HEK293 (cell line): ENCODE data around the gene PAQR6.
A peak's percentile ranks its signal among the peaks of the same experiment; 100 is the strongest.

ENCODE experiments used
- CTCF ChIA-PET: fragments of 350-600 bp; formaldehyde crosslinking; extraction: SDS; loops from one replicate; lab custom pipeline; 2021; ENCODE audit warnings: antibody characterized with exemption; lab: Yijun Ruan, JAX
- POLR2A ChIA-PET: fragments of 300-600 bp; formaldehyde crosslinking; extraction: SDS; loops from one replicate; lab custom pipeline; 2020; ENCODE audit warnings: antibody characterized with exemption, inconsistent platforms; lab: Yijun Ruan, JAX
- H3K27ac ChIP-seq: fragments of 200-500 bp; sonication (Bioruptor generic); 2 replicates; pipeline ENCODE4 v1.5.1; 2014; ENCODE audit warnings: low read depth, low read length, control low read depth, inconsistent platforms; ENCODE audit errors: extremely low read depth
- H3K36me3 ChIP-seq, 2 experiments: fragments of 200-500 bp in 1 of 2; sonication (Bioruptor generic) in 1 of 2; 1 replicate in 1 of 2; 2 replicates in 1 of 2; pipeline ENCODE4 v1.5.1; 2014 to 2017; ENCODE audit warnings: inconsistent platforms in 2 of 2, low read length in 2 of 2; ENCODE audit not compliant: control insufficient read depth in 2 of 2, insufficient read depth in 1 of 2
- H3K4me1 ChIP-seq: fragments of 200-500 bp; sonication (Bioruptor generic); 2 replicates; pipeline ENCODE4 v1.5.1; 2014; ENCODE audit warnings: mild to moderate bottlenecking, low read length, inconsistent platforms; ENCODE audit not compliant: control insufficient read depth, insufficient read depth
- H3K4me3 ChIP-seq: 2 replicates; pipeline ENCODE4 v1.5.1; 2011; ENCODE audit warnings: low read depth, mild to moderate bottlenecking, control low read depth, low read length, moderate library complexity
- H3K9me3 ChIP-seq: fragments of 200-500 bp; sonication (Bioruptor generic); 2 replicates; pipeline ENCODE4 v1.5.1; 2014; ENCODE audit warnings: low read depth, low read length, inconsistent platforms; ENCODE audit not compliant: control insufficient read depth, insufficient read depth
- EGR2 ChIP-seq: fragments of 450-650 bp; formaldehyde crosslinking; IDR thresholded peaks from 2 replicates; pipeline ENCODE4 v1.5.1; 2016; ENCODE audit warnings: low read depth, missing biosample characterization, missing genetic modification characterization
- KLF1 ChIP-seq: fragments of 450-650 bp; formaldehyde crosslinking; IDR thresholded peaks from 2 replicates; pipeline ENCODE4 v1.5.1; 2016; ENCODE audit warnings: missing biosample characterization, missing genetic modification characterization
- KLF17 ChIP-seq: fragments of 450-650 bp; formaldehyde crosslinking; IDR thresholded peaks from 2 replicates; pipeline ENCODE4 v1.5.1; 2016; ENCODE audit warnings: missing biosample characterization, missing genetic modification characterization
- KLF8 ChIP-seq: fragments of 450-650 bp; formaldehyde crosslinking; IDR thresholded peaks from 2 replicates; pipeline ENCODE4 v1.5.1; 2016; ENCODE audit warnings: missing biosample characterization, missing genetic modification characterization
- PRDM10 ChIP-seq: fragments of 450-650 bp; formaldehyde crosslinking; IDR thresholded peaks from 2 replicates; pipeline ENCODE4 v1.5.1; 2016; ENCODE audit warnings: missing biosample characterization, missing genetic modification characterization
- ZBTB8A ChIP-seq: fragments of 450-650 bp; formaldehyde crosslinking; IDR thresholded peaks from 2 replicates; pipeline ENCODE4 v1.5.1; 2016; ENCODE audit warnings: missing biosample characterization, missing genetic modification characterization
- ZEB2 ChIP-seq: fragments of 450-650 bp; formaldehyde crosslinking; IDR thresholded peaks from 2 replicates; pipeline ENCODE4 v1.5.1; 2016; ENCODE audit warnings: missing biosample characterization, missing genetic modification characterization
- ZFHX2 ChIP-seq: fragments of 450-650 bp; formaldehyde crosslinking; conservative IDR thresholded peaks from 2 replicates; pipeline ENCODE4 v1.5.1; 2016; ENCODE audit warnings: missing biosample characterization, missing genetic modification characterization
- ZFP41 ChIP-seq: fragments of 450-650 bp; formaldehyde crosslinking; IDR thresholded peaks from 2 replicates; pipeline ENCODE4 v1.5.1; 2016; ENCODE audit warnings: missing biosample characterization, missing genetic modification characterization, borderline replicate concordance
- ZNF10 ChIP-seq: fragments of 450-650 bp; formaldehyde crosslinking; IDR thresholded peaks from 2 replicates; pipeline ENCODE4 v1.5.1; 2017; ENCODE audit warnings: missing biosample characterization, missing genetic modification characterization
- ZNF112 ChIP-seq: fragments of 450-650 bp; formaldehyde crosslinking; IDR thresholded peaks from 2 replicates; pipeline ENCODE4 v1.5.0; 2017; ENCODE audit warnings: missing biosample characterization, missing genetic modification characterization
- ZNF146 ChIP-seq: fragments of 450-650 bp; formaldehyde crosslinking; IDR thresholded peaks from 2 replicates; pipeline ENCODE4 v1.5.1; 2016; ENCODE audit warnings: missing biosample characterization, missing genetic modification characterization
- ZNF26 ChIP-seq: fragments of 450-650 bp; formaldehyde crosslinking; IDR thresholded peaks from 2 replicates; pipeline ENCODE4 v1.5.1; 2016; ENCODE audit warnings: missing biosample characterization, missing genetic modification characterization
- ZNF433 ChIP-seq: fragments of 450-650 bp; formaldehyde crosslinking; IDR thresholded peaks from 2 replicates; pipeline ENCODE4 v1.5.1; 2016; ENCODE audit warnings: missing biosample characterization, missing genetic modification characterization, low read depth
- ZNF48 ChIP-seq: fragments of 450-650 bp; formaldehyde crosslinking; IDR thresholded peaks from 2 replicates; pipeline ENCODE4 v1.5.1; 2016; ENCODE audit warnings: missing biosample characterization, missing genetic modification characterization
- ZNF501 ChIP-seq: fragments of 450-650 bp; formaldehyde crosslinking; IDR thresholded peaks from 2 replicates; pipeline ENCODE4 v1.5.1; 2016; ENCODE audit warnings: missing biosample characterization, missing genetic modification characterization
- ZNF510 ChIP-seq: fragments of 450-650 bp; formaldehyde crosslinking; IDR thresholded peaks from 2 replicates; pipeline ENCODE4 v1.5.1; 2018; ENCODE audit warnings: mild to moderate bottlenecking, missing genetic modification characterization, missing biosample characterization; ENCODE audit not compliant: insufficient replicate concordance
- ZNF518A ChIP-seq: fragments of 450-650 bp; formaldehyde crosslinking; conservative IDR thresholded peaks from 2 replicates; pipeline ENCODE4 v1.5.1; 2016; ENCODE audit warnings: low read depth, missing biosample characterization, missing genetic modification characterization
- ZNF521 ChIP-seq: fragments of 450-650 bp; formaldehyde crosslinking; IDR thresholded peaks from 2 replicates; pipeline ENCODE4 v1.5.1; 2017; ENCODE audit warnings: missing biosample characterization, mild to moderate bottlenecking, missing genetic modification characterization
- ZNF600 ChIP-seq: fragments of 450-650 bp; formaldehyde crosslinking; IDR thresholded peaks from 2 replicates; pipeline ENCODE4 v1.5.1; 2016; ENCODE audit warnings: missing biosample characterization, missing genetic modification characterization
- ZNF658 ChIP-seq: fragments of 450-650 bp; formaldehyde crosslinking; IDR thresholded peaks from 2 replicates; pipeline ENCODE4; 2016; ENCODE audit warnings: missing biosample characterization, missing genetic modification characterization
- ZNF785 ChIP-seq: fragments of 450-650 bp; formaldehyde crosslinking; IDR thresholded peaks from 2 replicates; pipeline ENCODE4 v1.5.1; 2016; ENCODE audit warnings: missing biosample characterization, missing genetic modification characterization

PAQR6 gene

DNA sequence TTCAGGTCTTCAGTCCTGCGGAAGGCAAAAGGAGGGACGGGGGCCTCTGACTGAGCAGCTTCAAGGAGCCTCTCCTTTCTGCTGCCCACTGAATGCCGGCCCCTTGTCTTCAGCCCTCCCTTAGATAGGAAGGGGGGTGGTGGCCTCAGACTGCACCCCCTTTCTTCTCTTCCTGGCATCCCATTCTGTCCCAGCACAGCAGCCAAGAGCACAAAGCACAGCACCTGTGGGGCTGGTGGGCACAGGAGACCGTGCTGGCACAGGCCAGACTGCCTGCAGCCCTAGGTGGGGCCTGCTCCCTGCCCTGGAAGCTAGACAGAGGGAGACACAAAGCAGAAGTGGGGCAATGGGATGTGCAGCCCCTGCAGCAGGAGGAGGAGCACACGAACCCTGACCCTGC lies 1.7 kb upstream of the PAQR6 start (continued):
- TF ChIP-seq ZNF518A (tag by site-specific recombination) (no peak), ZNF146 (tag by site-specific recombination) (no peak), ZNF658 (tag by site-specific recombination) (no peak), ZNF112 (tag by site-specific recombination) (no peak), ZNF501 (no peak)

- Histone ChIP-seq H3K4me3 (no peak overlapping the region), H3K27ac (no peak overlapping the region), H3K4me1 (no peaks in the 10 kb centered on the region), H3K36me3 (peaks cover 0 to 53% of the 10 kb centered on the region in 2 experiments; a peak in 1 of 3 replicates), H3K9me3 (no peaks in the 10 kb centered on the region)
- CTCF ChIA-PET, result interaction anchor here (0.5 to 0.9 kb wide), 2 partner anchors 103 to 151 kb away, joined by 3 read pairs; no protein-coding TSS in a partner anchor
- POLR2A ChIA-PET, result interaction anchor here (0.6 to 1.8 kb wide), 2 partner anchors 11 to 23 kb away, joined by 3 to 5 read pairs; no protein-coding TSS in a partner anchor
- no peak for TF ChIP-seq ZNF600 (tag by site-specific recombination)
- TF ChIP-seq ZNF785, result no peak
- no peak for TF ChIP-seq ZFP41 (tag by site-specific recombination)
- no peak for TF ChIP-seq KLF17 (tag by site-specific recombination)
Observed at GRCh38 chr1:156248323-156248683, 447 bp upstream of the PAQR6 start.

GRCh38 chr1:156246781-156247459 lies 936 bp downstream of the PAQR6 start:
- no peak overlapping the region for H3K27ac ChIP-seq
- H3K4me3 ChIP-seq, result no peak overlapping the region
- ChIA-PET CTCF (interaction anchor here (0.6 kb wide), 1 partner anchor 36 kb away, joined by 4 read pairs; the partner anchor contains the start of gene SMG5), POLR2A (interaction anchor here (0.8 kb wide), 1 partner anchor 34 kb away, joined by 5 read pairs; the partner anchor contains the start of gene PMF1)
- no peaks in the 10 kb centered on the region for H3K9me3 ChIP-seq
- no peaks in the 10 kb centered on the region for H3K4me1 ChIP-seq
- peaks cover 0 to 39% of the 10 kb centered on the region in 2 experiments; a peak in 1 of 3 replicates for H3K36me3 ChIP-seq
- no peak for TF ChIP-seq ZNF26 (tag by site-specific recombination)
- TF ChIP-seq ZNF433, result no peak
- TF ChIP-seq ZEB2 (tag by site-specific recombination), result peak; percentile 26; the same call in 1 of the 2 replicates
- TF ChIP-seq PRDM10 (tag by site-specific recombination), result 0 out of 2 replicates have a peak, but pooled peaks have one; percentile 10
- TF ChIP-seq ZNF48 (tag by site-specific recombination), result no peak
- peak; percentile 52 for TF ChIP-seq ZFHX2 (tag by site-specific recombination)
- no peak for TF ChIP-seq ZBTB8A (tag by site-specific recombination)
- no peak for TF ChIP-seq KLF8 (tag by site-specific recombination)
- TF ChIP-seq KLF1 (tag by site-specific recombination), result peak; percentile 79
- TF ChIP-seq ZNF510 (tag by site-specific recombination), result no peak
- TF ChIP-seq EGR2, result 0 out of 2 replicates have a peak, but pooled peaks have one; percentile 23
- no peak for TF ChIP-seq ZNF10 (tag by site-specific recombination)
- no peak for TF ChIP-seq ZNF521
